ENCODE results near the gene DDIT4.
"Not testable (repeated sequence)": the region's sequence is repeated elsewhere in the genome, so short reads cannot be mapped to it uniquely, and the experiment has no call there.

DDIT4 gene

GRCh38 chr10:72273410-72274212, at the start of gene DDIT4:
TSS of gene DDIT4 (plus strand) at chr10:72273924. CDS start at chr10:72274217, 293 bp downstream.
- peak; percentile 95 for ATAC-seq

GRCh38 chr10:72224191-72224590, 49.5 kb upstream of the DDIT4 start:
- ATAC-seq = not testable (repeated sequence)

More at GRCh38 chr10:72273410-72274212, at the start of gene DDIT4:
- TF ChIP-seq ZFP3 (CRISPR knock-in tag; IDR thresholded peaks at IDR 0.05) (0 out of 2 replicates have a peak, but pooled peaks have one; percentile 13), TSHZ2 (CRISPR knock-in tag; IDR thresholded peaks at IDR 0.05) (no peak; the same call in 1 of the 2 replicates), ZNF565 (CRISPR knock-in tag; conservative IDR thresholded peaks at IDR 0.05; ENCODE audit: low read depth) (no peak), TCF4 (CRISPR knock-in tag; IDR thresholded peaks at IDR 0.05; ENCODE audit: borderline replicate concordance) (no peak), GLIS3 (CRISPR knock-in tag; IDR thresholded peaks at IDR 0.05) (peak; percentile 92; the same call in 1 of the 2 replicates), POU6F1 (CRISPR knock-in tag; IDR thresholded peaks at IDR 0.05; ENCODE audit: borderline replicate concordance, low read depth) (no peak), ESRRG (CRISPR knock-in tag; IDR thresholded peaks at IDR 0.05) (0 out of 2 replicates have a peak, but pooled peaks have one; percentile 41)

- no peak for ATAC-seq
Observed at GRCh38 chr10:72226418-72227027, 47.2 kb upstream of the DDIT4 start.

GRCh38 chr10:72227826-72228225, 45.9 kb upstream of the DDIT4 start:
- no peak for ATAC-seq
- TF ChIP-seq ZFP30 (CRISPR knock-in tag; IDR thresholded peaks at IDR 0.05) (no peak), RARB (CRISPR knock-in tag; IDR thresholded peaks at IDR 0.05) (no peak), CSRNP3 (CRISPR knock-in tag; IDR thresholded peaks at IDR 0.05) (no peak), OSR1 (CRISPR knock-in tag; IDR thresholded peaks at IDR 0.05) (no peak), CREB5 (CRISPR knock-in tag; IDR thresholded peaks at IDR 0.05; ENCODE audit: low read depth) (no peak), PATZ1 (CRISPR knock-in tag; IDR thresholded peaks at IDR 0.05; ENCODE audit: borderline replicate concordance) (no peak), ESRRG (CRISPR knock-in tag; IDR thresholded peaks at IDR 0.05) (no peak), TCF4 (CRISPR knock-in tag; IDR thresholded peaks at IDR 0.05; ENCODE audit: borderline replicate concordance) (no peak)

More at GRCh38 chr10:72226418-72227027, 47.2 kb upstream of the DDIT4 start:
- TF ChIP-seq TSHZ2 (CRISPR knock-in tag; IDR thresholded peaks at IDR 0.05) = no peak
- TF ChIP-seq TCF4 (CRISPR knock-in tag; IDR thresholded peaks at IDR 0.05; ENCODE audit: borderline replicate concordance) = no peak
- TF ChIP-seq ISL1 (CRISPR knock-in tag; IDR thresholded peaks at IDR 0.05) = no peak
- TF ChIP-seq ZNF8 (CRISPR knock-in tag; IDR thresholded peaks at IDR 0.05) = no peak

Data from SK-N-SH treated with all-trans-retinoic acid at 6 μM for 48 hours (cell line).